ENCODE results near the gene IGFBP6.

The IGFBP6 gene

DNA sequence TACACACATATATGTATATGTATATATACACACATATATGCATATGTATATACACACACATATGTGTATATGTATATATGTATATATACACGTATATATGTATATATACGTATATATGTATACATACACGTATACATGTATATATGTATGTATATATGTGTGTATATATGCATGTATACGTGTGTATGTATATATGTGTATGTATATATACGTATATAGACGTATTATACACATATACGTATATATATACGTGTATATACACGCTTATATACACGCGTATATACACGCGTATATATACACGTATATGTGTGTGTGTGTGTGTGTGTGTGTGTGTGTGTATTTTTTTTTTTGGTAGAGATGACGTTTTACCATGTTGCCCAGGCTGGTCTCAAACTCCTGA, 50.2 kb downstream of the IGFBP6 start (continued):
- TF ChIP-seq, protein P1, sequence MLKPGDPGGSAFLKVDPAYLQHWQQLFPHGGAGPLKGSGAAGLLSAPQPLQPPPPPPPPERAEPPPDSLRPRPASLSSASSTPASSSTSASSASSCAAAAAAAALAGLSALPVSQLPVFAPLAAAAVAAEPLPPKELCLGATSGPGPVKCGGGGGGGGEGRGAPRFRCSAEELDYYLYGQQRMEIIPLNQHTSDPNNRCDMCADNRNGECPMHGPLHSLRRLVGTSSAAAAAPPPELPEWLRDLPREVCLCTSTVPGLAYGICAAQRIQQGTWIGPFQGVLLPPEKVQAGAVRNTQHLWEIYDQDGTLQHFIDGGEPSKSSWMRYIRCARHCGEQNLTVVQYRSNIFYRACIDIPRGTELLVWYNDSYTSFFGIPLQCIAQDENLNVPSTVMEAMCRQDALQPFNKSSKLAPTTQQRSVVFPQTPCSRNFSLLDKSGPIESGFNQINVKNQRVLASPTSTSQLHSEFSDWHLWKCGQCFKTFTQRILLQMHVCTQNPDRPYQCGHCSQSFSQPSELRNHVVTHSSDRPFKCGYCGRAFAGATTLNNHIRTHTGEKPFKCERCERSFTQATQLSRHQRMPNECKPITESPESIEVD (tag by site-specific recombination; IDR thresholded peaks at IDR 0.05) = no peak

DNA sequence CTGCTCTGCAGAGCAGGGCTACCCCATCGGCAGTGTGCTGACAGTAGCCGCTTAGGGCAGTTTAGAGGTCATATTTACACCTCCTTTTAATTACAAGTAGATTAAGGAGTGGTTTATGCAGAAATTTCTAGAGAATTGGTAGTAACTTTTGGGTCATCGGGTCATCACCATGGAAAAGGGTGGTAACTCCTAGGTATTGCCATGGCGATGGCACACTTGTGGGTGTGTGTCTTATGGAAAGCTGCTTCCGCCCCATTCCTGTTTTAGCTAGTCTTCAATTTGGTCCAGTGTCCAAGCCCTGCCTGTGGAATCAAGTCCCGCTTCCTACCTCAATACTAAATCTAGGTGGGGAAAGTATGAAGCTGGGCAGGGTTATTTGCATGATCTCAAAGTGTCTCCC, 53.6 kb downstream of the IGFBP6 start:
- no peak for TF ChIP-seq ZNF473 (tag by site-specific recombination; IDR thresholded peaks at IDR 0.05)
- TF ChIP-seq, protein P2, sequence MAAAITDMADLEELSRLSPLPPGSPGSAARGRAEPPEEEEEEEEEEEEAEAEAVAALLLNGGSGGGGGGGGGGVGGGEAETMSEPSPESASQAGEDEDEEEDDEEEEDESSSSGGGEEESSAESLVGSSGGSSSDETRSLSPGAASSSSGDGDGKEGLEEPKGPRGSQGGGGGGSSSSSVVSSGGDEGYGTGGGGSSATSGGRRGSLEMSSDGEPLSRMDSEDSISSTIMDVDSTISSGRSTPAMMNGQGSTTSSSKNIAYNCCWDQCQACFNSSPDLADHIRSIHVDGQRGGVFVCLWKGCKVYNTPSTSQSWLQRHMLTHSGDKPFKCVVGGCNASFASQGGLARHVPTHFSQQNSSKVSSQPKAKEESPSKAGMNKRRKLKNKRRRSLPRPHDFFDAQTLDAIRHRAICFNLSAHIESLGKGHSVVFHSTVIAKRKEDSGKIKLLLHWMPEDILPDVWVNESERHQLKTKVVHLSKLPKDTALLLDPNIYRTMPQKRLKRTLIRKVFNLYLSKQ (tag by site-specific recombination; IDR thresholded peaks at IDR 0.05; ENCODE audit: borderline replicate concordance) = no peak
- no peak for TF ChIP-seq BCL11A (tag by site-specific recombination; IDR thresholded peaks at IDR 0.05; ENCODE audit: low read depth)
- no peak for TF ChIP-seq ZNF423 (tag by site-specific recombination; IDR thresholded peaks at IDR 0.05)
- TF ChIP-seq SETDB1 (IDR thresholded peaks at IDR 0.05; ENCODE audit: insufficient read length, low read length) = no peak
- TF ChIP-seq, protein P3, sequence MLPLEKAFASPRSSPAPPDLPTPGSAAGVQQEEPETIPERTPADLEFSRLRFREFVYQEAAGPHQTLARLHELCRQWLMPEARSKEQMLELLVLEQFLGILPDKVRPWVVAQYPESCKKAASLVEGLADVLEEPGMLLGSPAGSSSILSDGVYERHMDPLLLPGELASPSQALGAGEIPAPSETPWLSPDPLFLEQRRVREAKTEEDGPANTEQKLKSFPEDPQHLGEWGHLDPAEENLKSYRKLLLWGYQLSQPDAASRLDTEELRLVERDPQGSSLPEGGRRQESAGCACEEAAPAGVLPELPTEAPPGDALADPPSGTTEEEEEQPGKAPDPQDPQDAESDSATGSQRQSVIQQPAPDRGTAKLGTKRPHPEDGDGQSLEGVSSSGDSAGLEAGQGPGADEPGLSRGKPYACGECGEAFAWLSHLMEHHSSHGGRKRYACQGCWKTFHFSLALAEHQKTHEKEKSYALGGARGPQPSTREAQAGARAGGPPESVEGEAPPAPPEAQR (tag by site-specific recombination; IDR thresholded peaks at IDR 0.05) = no peak
- TF ChIP-seq ZNF335 (tag by site-specific recombination; conservative IDR thresholded peaks at IDR 0.05) = no peak
- no peak for TF ChIP-seq ZNF677 (tag by site-specific recombination; IDR thresholded peaks at IDR 0.05)
- TF ChIP-seq, protein P4, sequence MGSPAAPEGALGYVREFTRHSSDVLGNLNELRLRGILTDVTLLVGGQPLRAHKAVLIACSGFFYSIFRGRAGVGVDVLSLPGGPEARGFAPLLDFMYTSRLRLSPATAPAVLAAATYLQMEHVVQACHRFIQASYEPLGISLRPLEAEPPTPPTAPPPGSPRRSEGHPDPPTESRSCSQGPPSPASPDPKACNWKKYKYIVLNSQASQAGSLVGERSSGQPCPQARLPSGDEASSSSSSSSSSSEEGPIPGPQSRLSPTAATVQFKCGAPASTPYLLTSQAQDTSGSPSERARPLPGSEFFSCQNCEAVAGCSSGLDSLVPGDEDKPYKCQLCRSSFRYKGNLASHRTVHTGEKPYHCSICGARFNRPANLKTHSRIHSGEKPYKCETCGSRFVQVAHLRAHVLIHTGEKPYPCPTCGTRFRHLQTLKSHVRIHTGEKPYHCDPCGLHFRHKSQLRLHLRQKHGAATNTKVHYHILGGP (tag by site-specific recombination; IDR thresholded peaks at IDR 0.05) = no peak
- TF ChIP-seq ZNF157 (tag by site-specific recombination; IDR thresholded peaks at IDR 0.05) = no peak
- no peak for TF ChIP-seq GLI4 (tag by site-specific recombination; IDR thresholded peaks at IDR 0.05)
- TF ChIP-seq ZNF174 (tag by site-specific recombination; IDR thresholded peaks at IDR 0.05) = no peak
- TF ChIP-seq ZNF416 (tag by site-specific recombination; IDR thresholded peaks at IDR 0.05) = no peak
- TF ChIP-seq, protein P5, sequence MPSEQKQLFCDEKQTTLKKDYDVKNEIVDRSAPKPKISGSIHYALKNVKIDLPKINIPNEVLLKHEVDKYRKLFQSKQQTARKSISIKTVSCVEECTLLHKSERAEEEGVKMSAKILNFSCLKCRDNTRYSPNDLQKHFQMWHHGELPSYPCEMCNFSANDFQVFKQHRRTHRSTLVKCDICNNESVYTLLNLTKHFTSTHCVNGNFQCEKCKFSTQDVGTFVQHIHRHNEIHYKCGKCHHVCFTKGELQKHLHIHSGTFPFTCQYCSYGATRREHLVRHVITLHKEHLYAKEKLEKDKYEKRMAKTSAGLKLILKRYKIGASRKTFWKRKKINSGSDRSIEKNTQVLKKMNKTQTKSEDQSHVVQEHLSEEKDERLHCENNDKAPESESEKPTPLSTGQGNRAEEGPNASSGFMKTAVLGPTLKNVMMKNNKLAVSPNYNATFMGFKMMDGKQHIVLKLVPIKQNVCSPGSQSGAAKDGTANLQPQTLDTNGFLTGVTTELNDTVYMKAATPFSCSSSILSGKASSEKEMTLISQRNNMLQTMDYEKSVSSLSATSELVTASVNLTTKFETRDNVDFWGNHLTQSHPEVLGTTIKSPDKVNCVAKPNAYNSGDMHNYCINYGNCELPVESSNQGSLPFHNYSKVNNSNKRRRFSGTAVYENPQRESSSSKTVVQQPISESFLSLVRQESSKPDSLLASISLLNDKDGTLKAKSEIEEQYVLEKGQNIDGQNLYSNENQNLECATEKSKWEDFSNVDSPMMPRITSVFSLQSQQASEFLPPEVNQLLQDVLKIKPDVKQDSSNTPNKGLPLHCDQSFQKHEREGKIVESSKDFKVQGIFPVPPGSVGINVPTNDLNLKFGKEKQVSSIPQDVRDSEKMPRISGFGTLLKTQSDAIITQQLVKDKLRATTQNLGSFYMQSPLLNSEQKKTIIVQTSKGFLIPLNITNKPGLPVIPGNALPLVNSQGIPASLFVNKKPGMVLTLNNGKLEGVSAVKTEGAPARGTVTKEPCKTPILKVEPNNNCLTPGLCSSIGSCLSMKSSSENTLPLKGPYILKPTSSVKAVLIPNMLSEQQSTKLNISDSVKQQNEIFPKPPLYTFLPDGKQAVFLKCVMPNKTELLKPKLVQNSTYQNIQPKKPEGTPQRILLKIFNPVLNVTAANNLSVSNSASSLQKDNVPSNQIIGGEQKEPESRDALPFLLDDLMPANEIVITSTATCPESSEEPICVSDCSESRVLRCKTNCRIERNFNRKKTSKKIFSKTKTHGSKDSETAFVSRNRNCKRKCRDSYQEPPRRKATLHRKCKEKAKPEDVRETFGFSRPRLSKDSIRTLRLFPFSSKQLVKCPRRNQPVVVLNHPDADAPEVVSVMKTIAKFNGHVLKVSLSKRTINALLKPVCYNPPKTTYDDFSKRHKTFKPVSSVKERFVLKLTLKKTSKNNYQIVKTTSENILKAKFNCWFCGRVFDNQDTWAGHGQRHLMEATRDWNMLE (tag by site-specific recombination; conservative IDR thresholded peaks at IDR 0.05; ENCODE audit: low read depth) = no peak
- TF ChIP-seq, protein P6, sequence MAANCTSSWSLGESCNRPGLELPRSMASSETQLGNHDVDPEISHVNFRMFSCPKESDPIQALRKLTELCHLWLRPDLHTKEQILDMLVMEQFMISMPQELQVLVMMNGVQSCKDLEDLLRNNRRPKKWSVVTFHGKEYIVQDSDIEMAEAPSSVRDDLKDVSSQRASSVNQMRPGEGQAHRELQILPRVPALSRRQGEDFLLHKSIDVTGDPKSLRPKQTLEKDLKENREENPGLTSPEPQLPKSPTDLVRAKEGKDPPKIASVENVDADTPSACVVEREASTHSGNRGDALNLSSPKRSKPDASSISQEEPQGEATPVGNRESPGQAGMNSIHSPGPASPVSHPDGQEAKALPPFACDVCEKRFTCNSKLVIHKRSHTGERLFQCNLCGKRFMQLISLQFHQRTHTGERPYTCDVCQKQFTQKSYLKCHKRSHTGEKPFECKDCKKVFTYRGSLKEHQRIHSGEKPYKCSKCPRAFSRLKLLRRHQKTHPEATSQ (tag by site-specific recombination; IDR thresholded peaks at IDR 0.05) = no peak
- TF ChIP-seq, protein P7, sequence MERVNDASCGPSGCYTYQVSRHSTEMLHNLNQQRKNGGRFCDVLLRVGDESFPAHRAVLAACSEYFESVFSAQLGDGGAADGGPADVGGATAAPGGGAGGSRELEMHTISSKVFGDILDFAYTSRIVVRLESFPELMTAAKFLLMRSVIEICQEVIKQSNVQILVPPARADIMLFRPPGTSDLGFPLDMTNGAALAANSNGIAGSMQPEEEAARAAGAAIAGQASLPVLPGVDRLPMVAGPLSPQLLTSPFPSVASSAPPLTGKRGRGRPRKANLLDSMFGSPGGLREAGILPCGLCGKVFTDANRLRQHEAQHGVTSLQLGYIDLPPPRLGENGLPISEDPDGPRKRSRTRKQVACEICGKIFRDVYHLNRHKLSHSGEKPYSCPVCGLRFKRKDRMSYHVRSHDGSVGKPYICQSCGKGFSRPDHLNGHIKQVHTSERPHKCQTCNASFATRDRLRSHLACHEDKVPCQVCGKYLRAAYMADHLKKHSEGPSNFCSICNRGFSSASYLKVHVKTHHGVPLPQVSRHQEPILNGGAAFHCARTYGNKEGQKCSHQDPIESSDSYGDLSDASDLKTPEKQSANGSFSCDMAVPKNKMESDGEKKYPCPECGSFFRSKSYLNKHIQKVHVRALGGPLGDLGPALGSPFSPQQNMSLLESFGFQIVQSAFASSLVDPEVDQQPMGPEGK (tag by site-specific recombination; IDR thresholded peaks at IDR 0.05) = no peak
- TF ChIP-seq ZFP3 (tag by site-specific recombination; IDR thresholded peaks at IDR 0.05; ENCODE audit: low read depth) = no peak
- TF ChIP-seq ZNF670 (tag by site-specific recombination; IDR thresholded peaks at IDR 0.05; ENCODE audit: low read depth) = no peak
- Histone ChIP-seq H3K27ac (ENCODE audit: extremely low read depth, low read depth, low read length) (no peak overlapping the region), H3K4me3 (ENCODE audit: low read depth, low read length) (no peak overlapping the region), H3K4me1 (ENCODE audit: control insufficient read depth, insufficient read depth, low read length) (no peaks in the 10 kb centered on the region), H3K9me3 (ENCODE audit: control insufficient read depth, insufficient read depth, low read depth, low read length) (no peaks in the 10 kb centered on the region), H3K36me3 (ENCODE audit: control insufficient read depth in 2 of 2, insufficient read depth in 1 of 2, low read length in 2 of 2) (no peaks in the 10 kb centered on the region)
- POLR2A ChIA-PET = interaction anchor here (1.3 kb wide), 1 partner anchor 21 kb away, joined by 3 read pairs; no protein-coding TSS in a partner anchor
- CTCF ChIA-PET = interaction anchor here (0.6 to 1.3 kb wide), 2 partner anchors 9 to 171 kb away, joined by 3 to 5 read pairs; no protein-coding TSS in a partner anchor

All from HEK293 (cell line).